HFF-Myc (cell line): ENCODE data around the gene RGS9BP.
"Not testable (repeated sequence)": the region's sequence is repeated elsewhere in the genome, so short reads cannot be mapped to it uniquely, and the experiment has no call there.

ENCODE experiments used
- DNase-seq: peaks from one replicate; pipeline ENCODE4 v3.0.0-alpha.2; 2011; ENCODE audit warnings: low read depth; ENCODE audit errors: extremely low read depth
- H3K4me3 ChIP-seq: replicated peaks from 2 replicates; pipeline ENCODE4 v1.5.1; 2011; ENCODE audit warnings: low read depth, mild to moderate bottlenecking, control low read depth, low read length
- TF ChIP-seq, protein P1 (sequence below): IDR thresholded peaks from 2 replicates; pipeline ENCODE4 v1.5.1; 2012; ENCODE audit warnings: mild to moderate bottlenecking, low read depth, low read length, control low read depth; ENCODE audit errors: missing control alignments

RGS9BP gene

DNA sequence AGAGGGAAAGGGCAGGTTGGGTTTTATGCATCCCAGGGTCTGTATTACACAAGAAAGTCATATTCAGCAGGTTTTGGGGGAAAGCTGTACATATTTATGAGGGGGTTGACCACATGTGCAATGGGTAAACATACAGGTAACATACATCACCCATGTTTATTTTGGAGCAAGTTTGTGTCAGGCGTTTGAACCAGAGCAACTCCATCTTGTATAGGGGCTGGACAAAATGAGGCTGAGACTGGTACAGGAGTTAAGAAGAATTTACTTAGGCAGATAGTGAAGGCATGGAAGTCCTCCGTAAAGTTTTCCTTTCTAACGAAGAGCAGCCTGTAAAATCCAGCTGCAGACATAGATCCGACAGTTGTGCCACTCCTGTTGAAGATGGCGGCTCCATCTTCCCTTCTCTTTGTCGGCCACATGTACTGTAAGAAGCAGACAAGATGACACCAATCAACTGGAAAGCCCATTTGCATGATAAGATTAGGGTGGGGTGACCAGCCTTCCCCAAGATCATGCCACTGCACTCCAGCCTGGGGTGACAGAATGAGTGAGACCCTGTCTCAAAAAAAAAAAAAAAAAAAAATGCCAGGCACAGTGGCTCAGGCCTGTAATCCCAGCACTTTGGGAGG is 11.3 kb downstream of the RGS9BP start:
- no peak for DNase-seq
- TF ChIP-seq, protein P1, sequence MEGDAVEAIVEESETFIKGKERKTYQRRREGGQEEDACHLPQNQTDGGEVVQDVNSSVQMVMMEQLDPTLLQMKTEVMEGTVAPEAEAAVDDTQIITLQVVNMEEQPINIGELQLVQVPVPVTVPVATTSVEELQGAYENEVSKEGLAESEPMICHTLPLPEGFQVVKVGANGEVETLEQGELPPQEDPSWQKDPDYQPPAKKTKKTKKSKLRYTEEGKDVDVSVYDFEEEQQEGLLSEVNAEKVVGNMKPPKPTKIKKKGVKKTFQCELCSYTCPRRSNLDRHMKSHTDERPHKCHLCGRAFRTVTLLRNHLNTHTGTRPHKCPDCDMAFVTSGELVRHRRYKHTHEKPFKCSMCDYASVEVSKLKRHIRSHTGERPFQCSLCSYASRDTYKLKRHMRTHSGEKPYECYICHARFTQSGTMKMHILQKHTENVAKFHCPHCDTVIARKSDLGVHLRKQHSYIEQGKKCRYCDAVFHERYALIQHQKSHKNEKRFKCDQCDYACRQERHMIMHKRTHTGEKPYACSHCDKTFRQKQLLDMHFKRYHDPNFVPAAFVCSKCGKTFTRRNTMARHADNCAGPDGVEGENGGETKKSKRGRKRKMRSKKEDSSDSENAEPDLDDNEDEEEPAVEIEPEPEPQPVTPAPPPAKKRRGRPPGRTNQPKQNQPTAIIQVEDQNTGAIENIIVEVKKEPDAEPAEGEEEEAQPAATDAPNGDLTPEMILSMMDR, result no peak
- no peak overlapping the region for H3K4me3 ChIP-seq

- TF ChIP-seq, protein P1, result no peak
- no peak overlapping the region for H3K4me3 ChIP-seq
- DNase-seq, result no peak
These were observed 12.0 kb downstream of the RGS9BP start for GRCh38 chr19:32687681-32688080.

DNA sequence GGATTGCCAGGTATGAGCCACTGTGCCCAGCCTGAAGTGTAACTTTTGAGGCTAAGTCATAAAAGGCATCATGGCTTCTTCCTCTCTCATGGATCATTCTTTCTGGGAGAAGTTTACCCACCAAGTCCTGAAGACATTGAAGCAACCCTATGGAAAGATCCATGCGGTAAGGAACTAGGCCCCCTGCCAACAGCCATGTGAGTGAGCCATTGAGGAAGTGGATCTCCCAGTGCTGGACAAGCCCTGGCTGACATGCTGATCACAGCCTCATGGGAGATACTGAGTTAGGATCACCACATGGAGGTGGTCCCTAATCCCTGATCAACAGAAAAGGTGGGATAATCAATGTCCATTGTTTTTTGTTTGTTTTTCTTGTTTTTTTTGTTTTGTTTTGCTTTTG is 12.7 kb downstream of the RGS9BP start:
- H3K4me3 ChIP-seq, result no peak overlapping the region
- TF ChIP-seq, protein P1, result no peak
- no peak for DNase-seq

DNA sequence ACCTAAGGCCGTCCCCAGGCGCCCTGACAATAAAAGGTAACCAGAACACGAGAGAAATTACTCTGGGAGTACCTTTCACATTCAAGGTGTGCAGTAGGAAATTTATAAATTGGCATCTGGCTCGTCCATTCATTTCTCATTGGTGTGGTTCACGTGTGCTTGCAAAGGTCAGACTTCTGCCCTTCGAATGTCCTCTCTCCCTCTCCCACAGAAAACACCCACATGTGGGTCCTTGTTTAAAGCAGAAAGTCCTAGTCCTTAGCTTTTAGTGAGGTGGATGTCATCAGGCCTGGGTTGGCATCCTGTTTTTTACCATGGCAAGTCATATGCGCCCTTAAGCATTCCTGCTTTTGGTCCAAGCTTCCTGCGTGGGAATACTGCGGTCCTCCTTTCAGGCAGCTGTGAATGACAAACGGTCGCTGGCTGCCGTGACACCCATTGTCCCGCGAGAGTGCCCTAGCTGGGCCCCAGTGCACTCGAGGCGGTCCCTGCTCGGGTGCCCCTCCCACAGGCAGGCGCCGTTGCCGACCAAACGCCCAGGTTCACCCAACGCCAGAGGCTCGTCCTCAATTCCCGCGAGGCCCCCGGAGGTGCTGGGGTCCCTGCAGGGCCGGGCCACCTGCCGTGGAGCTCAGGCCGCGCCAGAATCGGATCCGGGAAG is 15.8 kb downstream of the RGS9BP start, which contains the start of gene NUDT19:
TSS of gene NUDT19 (plus strand) at position 531 of the 661 bp plus-strand sequence. CDS start 140 bp downstream, outside the sequence.
- peak within 1 kb of the TSS; percentile 59 for H3K4me3 ChIP-seq
- peak; percentile 44 for DNase-seq
- TF ChIP-seq, protein P1, result no peak

GRCh38 chr19:32691952-32692726 is 16.5 kb downstream of the RGS9BP start:
- TF ChIP-seq, protein P1, result no peak
- H3K4me3 ChIP-seq, result peak overlapping the region; percentile 59
- DNase-seq, result no peak

GRCh38 chr19:32692727-32693061 is 17.0 kb downstream of the RGS9BP start:
- TF ChIP-seq, protein P1, result no peak
- DNase-seq, result no peak
- peak overlapping the region; percentile 59 for H3K4me3 ChIP-seq

DNA sequence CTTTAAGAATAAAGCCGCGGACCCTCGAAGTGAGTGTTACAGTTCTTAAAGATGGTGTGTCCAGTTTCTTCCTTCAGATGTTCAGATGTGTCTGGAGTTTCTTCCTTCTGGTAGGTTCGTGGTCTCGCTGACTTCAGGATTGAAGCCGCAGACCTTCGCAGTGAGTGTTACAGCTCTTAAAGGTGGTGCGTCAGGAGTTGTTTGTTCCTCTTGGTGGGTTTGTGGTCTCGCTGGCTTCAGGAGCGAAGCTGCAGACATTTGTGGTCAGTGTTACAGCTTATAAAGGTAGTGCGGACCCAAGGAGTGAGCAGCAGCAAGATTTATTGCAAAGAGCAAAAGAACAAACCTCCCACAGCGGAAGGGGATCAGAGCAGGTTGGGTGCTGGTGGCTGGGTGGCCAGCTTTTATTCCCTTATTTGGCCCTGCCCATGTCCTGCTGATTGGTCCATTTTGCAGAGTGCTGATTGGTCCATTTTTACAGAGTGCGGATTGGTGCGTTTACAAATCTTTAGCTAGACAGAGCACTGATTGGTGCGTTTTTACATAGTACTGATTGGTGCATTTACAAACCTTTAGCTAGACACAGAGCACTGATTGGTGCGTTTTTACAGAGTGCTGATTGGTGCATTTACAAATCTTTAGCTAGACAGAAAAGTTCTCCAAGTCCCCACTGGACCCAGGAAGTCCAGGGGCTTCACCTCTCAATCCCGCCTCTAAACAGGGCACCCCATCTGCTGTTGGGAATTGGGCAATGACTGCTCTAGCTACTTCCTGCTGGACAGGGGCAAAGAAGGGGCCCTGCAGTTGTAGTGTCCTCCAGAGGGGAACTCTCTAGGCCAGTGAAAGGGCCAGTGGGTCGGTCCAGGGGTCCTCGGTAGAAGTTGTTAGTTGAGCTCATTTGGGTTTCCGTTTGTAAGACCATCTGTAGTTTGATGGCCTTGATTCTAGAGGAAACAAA is 17.8 kb downstream of the RGS9BP start:
- not testable (repeated sequence) for DNase-seq
- peak overlapping the region; percentile 59 for H3K4me3 ChIP-seq

- peak overlapping the region; percentile 11; the same call in 1 of the 2 replicates for H3K4me3 ChIP-seq
- not testable (repeated sequence) for DNase-seq
These were observed 18.7 kb downstream of the RGS9BP start for GRCh38 chr19:32694316-32694715.

DNA sequence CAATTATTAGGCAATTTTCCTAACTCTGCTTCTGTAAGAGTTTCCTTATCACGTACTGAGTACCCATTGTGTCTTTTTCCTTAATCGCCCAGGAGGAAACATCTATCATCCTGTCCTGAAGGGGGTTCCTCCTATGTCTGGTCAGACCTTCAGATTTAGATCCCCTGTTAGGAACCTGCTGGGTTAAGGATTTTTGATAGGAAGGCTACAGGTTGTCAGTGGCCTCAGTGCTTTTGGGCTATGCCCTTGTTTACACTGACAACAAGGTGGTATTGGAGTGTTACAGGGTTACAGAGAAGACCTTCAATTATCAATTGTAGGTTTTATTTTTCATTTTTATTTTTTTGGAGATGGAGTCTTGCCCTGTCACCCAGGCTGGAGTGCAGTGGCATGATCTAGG is 19.2 kb downstream of the RGS9BP start:
- H3K4me3 ChIP-seq, result 0 out of 2 replicates have a peak overlapping the region, but pooled peaks have one; percentile 11
- DNase-seq, result not testable (repeated sequence)
